HCEC 1CT (cell line): ENCODE measurements around the gene KIF20B.
"Not testable (repeated sequence)": the region's sequence is repeated elsewhere in the genome, so short reads cannot be mapped to it uniquely, and the experiment has no call there.

Experiments used
- DNase-seq: peaks from one replicate; pipeline ENCODE4 v3.0.0-alpha.2; 2017

Gene KIF20B

DNA sequence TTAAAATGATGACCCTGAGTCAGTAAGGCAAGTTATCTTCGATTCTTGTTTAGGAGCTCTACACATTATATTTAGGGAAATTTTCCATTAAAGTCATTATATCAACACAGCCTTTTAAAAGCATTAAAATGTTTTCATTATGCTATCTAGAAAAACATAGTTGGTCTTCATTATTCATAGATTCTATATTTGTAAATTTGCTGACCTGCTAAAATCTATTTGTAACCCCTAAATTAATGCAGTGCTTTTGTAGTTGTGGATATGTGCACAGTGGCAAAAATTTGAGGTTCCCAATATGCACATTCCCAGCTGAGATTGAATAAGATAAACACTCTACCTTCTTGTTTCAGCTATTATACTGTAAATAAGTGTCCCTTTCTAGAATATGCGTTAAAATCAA lies 81.1 kb downstream of the KIF20B start:
- DNase-seq: no peak

DNA sequence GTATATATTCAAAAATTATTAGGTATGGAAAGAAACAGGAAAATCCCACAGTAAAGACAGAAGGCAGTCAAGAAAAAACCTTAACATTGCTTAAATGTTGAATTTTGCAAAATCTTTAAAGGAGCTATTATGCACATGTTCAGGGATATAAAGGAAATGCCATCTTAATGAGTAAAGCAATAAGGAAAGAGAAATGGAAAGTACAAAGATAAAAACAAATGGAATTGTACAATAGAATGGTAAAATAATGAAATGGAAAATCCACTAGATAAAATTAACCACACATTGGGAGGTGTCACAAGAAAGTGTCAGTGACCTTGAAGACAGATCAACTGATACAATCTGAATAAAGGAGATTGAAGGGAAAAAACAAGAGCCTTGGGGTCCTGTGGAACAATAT lies 82.0 kb downstream of the KIF20B start:
- DNase-seq: peak; percentile 23

DNA sequence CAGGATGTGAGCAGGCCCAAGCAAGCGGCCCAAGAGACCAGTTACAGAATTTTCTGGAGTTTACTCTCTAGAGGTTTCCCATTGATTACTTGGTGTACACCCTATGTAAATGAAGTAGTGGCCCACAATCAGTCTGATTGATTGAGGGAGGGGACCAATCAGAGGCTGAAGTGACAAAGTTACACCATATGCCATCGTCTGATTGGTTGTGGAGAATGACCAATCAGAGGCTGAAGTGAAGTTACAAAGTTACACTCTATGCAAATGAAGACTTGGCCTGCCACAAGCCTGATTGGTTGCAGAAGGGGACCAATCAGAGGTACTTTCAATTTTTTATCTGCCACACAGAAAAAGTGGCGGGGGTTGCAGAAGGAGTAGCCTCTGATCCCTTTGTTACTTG lies 83.7 kb downstream of the KIF20B start:
- DNase-seq: no peak

DNA sequence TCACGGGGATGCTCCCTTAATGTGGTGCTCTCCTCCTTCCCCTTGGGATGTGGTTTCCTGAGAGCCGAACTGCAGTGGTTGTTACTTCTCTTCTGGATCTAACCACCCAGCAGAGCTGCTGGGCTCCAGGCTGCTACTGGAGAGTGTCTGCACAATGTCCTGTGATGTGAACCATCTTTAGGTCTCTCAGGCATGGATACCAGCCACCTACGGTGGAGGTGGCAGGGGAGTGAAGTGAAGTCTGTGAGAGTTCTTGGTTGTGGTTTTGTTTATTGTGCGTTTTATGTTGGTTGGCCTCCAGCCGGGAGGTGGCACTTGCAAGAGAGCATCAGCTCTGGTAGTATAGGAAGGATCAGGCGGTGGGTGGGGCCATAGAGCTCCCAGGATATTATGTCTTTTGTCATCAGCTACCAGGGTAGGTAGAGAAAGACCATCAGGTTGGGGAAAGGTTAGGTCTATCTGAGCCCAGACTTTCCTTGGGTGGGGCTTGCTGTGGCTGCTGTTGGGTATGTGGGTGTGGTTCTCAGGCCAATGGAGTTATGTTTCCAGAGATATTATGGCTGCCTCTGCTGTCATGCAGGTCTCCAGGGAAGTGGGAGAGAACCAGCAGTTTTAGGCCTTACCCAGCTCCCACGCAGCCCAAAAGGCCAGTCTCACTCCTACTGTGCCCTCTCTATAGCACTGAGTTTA lies 87.9 kb downstream of the KIF20B start:
- DNase-seq: no peak

DNA sequence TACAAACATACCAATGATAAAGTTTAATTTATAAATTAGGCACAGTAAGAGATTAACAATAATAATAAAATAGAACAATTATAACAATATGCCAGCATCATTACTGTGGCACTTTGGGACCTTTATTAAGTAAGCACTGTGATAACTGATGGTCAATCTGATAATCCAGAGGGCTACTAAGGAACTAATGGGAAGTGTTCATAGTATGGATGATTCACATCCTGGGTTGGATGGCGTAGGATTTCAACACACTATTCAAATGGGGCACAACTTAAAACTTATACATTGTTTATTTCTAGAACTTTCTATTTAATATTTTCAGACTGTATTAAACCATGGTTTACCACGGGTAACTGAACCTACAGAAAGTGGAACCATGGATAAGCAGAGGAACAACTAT lies 90.8 kb downstream of the KIF20B start:
- DNase-seq: peak; percentile 15

DNA sequence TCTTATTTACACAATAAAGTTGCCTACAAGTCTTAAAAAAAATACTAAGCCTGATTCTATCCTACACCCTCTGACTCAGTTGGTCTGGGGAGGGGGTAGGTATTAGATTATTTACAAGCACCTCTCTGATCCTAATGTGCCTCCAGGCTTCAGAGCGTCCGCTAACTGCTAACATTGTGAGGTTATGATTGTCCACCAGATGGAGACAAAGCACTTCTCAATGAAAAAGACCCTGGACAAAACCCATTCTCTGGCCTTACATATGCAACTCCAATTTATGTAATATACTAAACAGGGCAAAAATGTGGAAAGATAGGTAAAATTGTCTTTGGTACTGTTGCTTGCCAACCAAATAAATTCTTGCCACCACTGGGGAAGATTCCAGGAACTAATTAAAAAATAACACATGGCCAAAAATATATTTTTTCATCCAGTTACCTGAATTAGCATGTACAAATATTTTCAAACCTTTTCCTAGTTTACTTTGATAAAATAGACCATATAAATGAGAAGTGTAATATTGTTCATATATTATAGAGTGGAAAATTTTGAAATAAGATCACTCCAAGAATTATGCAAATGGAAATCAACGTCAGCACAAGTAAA lies 92.4 kb downstream of the KIF20B start:
- peak; percentile 48 for DNase-seq

DNA sequence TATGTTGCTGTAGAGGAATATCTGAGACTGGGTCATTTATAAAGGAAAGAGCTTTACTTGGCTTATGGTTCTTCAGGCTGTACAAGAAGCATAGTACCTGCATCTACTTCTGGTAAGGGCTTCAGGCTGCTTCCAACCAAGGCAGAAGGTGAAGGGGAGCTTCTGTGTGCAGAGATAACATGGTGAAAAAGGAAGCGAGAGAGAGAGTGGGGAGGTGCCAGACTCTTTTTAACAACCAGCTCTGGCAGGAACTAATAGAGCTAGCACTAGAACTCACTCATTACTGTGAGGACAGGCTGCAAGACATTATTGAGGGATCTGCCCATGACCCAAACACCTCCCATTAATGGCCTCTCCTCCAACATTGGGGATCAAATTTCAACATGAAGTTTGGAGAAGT lies 94.5 kb downstream of the KIF20B start:
- DNase-seq: no peak

DNA sequence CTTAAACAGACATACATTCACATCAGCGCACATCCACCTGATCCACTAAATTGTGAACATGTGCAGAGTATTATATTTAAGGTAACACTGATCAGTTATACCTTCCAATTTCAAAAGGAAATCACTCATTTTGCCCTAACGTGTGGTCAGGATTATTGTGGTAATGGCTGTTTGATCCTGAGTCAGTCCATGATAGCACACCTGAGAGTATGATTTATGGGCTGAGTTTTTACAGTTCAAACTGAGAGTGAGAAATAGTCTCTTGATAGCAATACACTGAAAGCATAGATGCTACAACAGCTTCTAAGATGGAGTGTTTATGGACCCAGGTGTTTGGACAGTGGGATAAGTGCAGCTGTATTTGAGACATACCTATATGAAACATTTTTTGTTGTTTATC lies 96.7 kb downstream of the KIF20B start:
- DNase-seq: no peak

DNA sequence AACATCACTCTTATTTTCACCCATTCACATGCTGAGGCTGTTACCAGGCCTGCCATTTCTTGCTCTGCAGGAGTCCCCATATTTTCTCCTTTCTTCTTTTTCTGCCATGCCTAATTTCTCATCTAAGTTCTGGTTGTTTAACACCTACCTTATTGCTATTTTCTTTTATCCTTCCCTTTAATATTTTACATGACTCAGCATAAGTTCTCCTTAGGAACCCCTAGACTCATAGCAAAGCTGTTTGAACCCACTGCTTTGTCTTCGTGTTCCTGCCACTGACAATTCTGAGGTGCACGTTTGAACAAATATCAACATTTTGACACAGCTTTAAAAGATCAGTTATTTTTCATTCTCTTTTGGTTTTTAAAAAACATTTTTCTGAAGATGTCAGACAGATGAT lies 98.2 kb downstream of the KIF20B start:
- no peak for DNase-seq

DNA sequence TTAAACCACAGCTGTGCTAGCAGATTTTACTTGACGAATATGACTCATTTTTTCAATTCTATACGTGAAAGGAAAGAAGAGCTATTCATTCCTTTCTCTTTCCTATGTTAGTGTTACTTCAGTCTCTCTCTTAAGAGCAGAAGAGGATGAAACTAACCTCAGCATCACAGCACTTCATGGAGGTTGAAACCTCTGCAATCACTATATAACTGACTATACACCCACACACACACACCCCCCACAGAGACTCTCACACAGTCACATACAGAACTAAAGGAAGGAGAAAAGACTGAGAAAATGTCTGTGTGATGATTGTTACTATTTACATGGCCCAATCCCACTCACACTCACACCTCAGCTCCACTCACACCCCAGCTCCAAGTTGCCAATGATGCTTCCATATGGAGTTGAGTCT lies 104.2 kb downstream of the KIF20B start:
- DNase-seq: no peak

DNA sequence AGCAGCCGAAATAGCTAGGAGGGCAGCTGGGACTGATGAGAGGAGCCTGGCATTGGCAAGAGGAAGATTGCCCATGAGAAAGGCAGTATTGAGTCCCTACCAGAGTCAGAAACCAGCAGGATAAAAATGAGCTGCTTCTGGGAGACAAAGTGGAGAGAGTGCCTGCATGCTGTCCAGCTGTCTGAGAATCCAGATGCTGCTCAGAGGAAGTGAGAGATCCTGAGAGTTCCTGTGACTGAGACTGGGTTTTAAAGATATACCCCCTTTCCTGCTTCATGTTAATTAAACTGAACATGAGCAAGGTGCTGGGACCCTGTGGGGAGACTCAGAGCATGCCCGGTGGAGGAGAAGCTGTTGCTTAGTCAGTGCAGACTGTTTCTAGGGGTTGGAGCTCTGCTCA lies 107.5 kb downstream of the KIF20B start:
- no peak for DNase-seq

DNA sequence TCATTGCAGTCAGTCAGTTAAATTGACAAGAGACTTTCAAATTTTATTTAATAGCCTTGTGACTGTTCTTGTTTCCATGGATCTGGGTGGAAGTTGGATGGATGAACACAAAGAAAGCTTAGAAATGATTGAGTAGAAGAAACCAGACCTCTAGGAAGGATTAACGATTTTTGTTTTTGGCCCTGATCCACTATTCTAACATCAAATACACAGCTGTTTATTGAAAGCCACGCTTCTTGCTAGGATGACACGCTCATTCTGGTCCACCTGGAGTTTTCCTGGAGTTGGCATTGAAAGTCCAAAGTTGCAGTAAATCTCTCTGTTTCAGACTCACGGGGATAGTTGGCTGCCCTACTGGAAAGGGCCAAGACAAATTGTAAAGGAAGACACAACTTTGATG lies 108.4 kb downstream of the KIF20B start:
- DNase-seq: no peak

DNA sequence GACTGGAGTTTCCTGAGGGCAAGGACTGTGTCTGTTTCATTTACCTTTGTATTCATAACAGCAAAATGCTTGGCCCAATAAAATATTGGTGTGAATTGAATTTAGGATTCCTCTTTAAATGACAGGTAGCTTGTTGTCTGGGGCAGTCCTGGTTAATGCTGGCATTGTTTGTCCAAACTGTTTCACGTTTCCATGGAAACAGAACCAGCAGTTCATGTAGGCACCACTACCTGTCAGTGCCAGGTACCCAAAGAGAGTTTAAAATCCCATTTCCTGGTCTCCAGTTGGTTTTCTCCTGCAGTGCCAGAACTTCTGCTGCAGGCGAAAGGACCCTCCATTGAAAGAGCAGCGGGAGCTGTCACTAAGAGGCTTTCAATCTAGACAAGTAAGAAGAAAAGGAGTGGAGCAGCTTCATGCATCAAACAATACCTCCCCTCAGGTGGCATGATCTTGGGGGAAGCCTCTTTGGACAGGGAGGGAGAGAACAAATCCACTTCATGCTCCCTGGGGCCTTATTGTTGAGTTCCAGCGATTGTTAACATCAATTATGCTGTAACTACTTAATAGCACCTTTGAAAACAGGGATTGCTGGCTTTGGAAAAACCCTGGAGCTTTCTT lies 109.6 kb downstream of the KIF20B start:
- DNase-seq: no peak

DNA sequence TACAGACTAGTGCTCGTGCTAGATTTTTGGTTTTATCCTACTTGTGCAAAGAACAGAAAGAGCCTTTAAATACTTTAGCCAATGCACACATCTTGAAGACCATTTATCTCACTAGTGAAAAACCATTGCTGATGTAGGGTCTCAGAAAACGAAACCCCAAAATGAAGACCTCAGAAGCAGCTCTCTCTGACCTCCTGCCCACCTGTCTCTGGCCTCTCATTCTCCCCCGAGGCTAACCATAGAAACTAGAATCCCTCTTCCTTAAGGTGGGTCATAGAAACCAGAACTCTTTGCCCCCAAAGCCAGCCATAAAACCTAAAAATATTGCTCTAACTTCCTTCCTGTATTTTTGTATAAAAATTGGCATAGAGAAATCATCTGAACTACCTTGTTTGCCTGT lies 112.2 kb downstream of the KIF20B start:
- DNase-seq: no peak

DNA sequence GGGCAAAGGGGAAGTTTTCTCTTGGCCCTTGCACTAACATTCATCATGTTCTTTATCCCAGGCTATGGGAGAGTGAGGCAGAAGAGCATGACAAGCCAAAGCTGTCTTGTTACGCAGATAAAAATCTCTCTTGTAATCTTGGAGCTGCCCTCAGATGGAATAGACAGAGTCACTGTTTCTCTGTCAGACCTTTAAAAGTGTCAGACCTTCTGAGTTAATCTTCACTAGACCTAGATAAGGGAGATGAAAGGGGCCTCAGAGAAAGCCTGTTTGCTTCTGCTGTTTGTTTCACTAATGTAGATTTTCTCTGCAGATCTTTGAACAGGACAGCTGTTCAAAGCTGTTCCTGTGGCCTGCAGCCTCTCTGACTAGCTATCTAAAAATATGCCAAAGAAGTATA lies 112.9 kb downstream of the KIF20B start:
- DNase-seq: no peak

DNA sequence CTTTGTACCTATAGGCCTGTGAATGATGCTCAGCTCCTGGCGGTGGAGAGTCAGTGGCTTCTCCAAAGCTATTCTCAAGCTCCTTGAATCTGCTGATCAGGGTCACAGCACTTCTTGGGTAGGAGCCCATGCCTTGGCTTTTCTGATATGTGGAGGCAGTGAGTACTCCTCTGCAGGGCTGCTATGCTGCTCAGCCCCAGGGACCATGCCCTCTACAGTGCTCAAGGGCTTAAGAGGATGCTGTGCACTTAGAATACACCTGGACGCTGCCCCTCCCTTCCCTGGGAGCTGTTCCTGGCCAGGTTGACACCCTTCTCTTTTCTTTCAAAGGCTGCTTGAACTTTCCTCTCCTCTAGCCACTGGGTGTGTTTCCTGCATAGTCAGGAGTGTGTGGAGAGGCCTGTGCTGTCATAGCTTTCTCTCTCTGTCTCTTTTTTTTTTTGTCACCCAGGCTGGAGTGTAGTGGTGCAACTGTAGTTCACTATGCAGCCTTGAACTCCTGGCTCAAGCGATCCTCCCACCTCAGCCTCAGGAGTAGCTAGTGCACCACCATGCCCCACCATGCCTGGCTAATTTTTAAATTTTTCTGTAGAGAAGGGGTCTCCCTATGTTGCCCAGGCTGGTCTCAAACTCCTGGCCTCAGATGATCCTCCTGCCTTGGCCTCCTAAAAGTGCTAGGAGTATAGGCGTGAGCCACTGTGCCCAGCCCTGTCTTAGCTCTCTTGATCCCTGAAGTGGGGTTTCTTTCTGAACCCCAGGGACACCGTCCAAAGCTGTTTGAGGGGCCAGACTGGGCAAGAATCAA lies 113.9 kb downstream of the KIF20B start:
- DNase-seq: no peak

DNA sequence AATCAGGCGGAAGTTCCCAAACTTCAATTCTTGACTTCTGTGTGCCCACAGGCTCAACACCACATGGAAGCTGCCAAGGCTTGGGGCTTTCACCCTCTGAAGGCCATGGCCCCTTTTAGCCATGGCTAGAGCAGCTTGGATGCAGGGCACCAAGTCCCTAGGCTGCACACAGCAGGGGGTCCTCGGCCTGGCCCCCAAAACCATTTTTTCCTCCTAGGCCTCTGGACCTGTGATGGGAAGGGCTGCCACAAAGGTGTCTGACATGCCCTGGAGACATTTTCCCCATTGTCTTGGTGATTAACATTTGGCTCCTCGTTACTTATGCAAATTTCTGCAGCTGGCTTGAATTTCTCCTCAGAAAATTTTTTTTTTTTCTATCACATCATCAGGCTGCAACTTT lies 117.6 kb downstream of the KIF20B start:
- not testable (repeated sequence) for DNase-seq
